ENCODE results near the gene SLC26A9.

GRCh38 chr1:205955499-205955898 is 12.2 kb upstream of the SLC26A9 start:
- TF ChIP-seq CTCF (conservative IDR thresholded peaks at IDR 0.05; ENCODE audit: low read depth, low read length): no peak
- no peak for TF ChIP-seq EZH2 (IDR thresholded peaks at IDR 0.05; ENCODE audit: low read length, unreplicated experiment)
